Ishikawa (cell line): ENCODE measurements around the gene GPX8.
A peak's percentile ranks its signal among the peaks of the same experiment; 100 is the strongest.

ENCODE experiments used
- CEBPB ChIP-seq: IDR thresholded peaks from 2 replicates; pipeline ENCODE4 v1.6.1; 2012
- CREB1 ChIP-seq: IDR thresholded peaks from 2 replicates; pipeline ENCODE4 v1.6.1; 2012; ENCODE audit warnings: low read depth
- EGR1 ChIP-seq: IDR thresholded peaks from 2 replicates; pipeline ENCODE4 v1.6.1; 2012
- EP300 ChIP-seq: IDR thresholded peaks from 2 replicates; pipeline ENCODE4 v1.6.1; 2012; ENCODE audit warnings: borderline replicate concordance
- FOXM1 ChIP-seq: IDR thresholded peaks from 2 replicates; pipeline ENCODE4 v1.6.1; 2012; ENCODE audit warnings: low read depth, borderline replicate concordance
- MAX ChIP-seq: IDR thresholded peaks from 2 replicates; pipeline ENCODE4 v1.6.1; 2012
- NFIC ChIP-seq: IDR thresholded peaks from 2 replicates; pipeline ENCODE4 v1.6.1; 2012
- RAD21 ChIP-seq: IDR thresholded peaks from 2 replicates; pipeline ENCODE4 v1.6.1; 2012; ENCODE audit warnings: low read depth
- REST ChIP-seq: IDR thresholded peaks from 2 replicates; pipeline ENCODE4 v1.6.1; 2012; ENCODE audit warnings: low read depth, mild to moderate bottlenecking
- TAF1 ChIP-seq: IDR thresholded peaks from 2 replicates; pipeline ENCODE4 v1.6.1; 2012; ENCODE audit warnings: low read depth, mild to moderate bottlenecking
- TCF12 ChIP-seq: IDR thresholded peaks from 2 replicates; pipeline ENCODE4 v1.6.1; 2012; ENCODE audit warnings: low read depth
- TEAD4 ChIP-seq: IDR thresholded peaks from 2 replicates; pipeline ENCODE4 v1.6.1; 2012
- USF1 ChIP-seq: IDR thresholded peaks from 2 replicates; pipeline ENCODE4 v1.6.1; 2012
- YY1 ChIP-seq: IDR thresholded peaks from 2 replicates; pipeline ENCODE4 v1.6.1; 2012; ENCODE audit warnings: low read depth
- ZBTB7A ChIP-seq: IDR thresholded peaks from 2 replicates; pipeline ENCODE4 v1.6.1; 2012; ENCODE audit warnings: low read depth

The GPX8 gene

GRCh38 chr5:55176176-55176818, 16.3 kb downstream of the GPX8 start:
- TF ChIP-seq TAF1 (no peak), TEAD4 (0 out of 2 replicates have a peak, but pooled peaks have one; percentile 14), RAD21 (no peak), ZBTB7A (peak; percentile 23; the same call in 1 of the 2 replicates), REST (no peak), USF1 (0 out of 2 replicates have a peak, but pooled peaks have one; percentile 6), FOXM1 (no peak), MAX (peak; percentile 92), TCF12 (no peak), EP300 (0 out of 2 replicates have a peak, but pooled peaks have one; percentile 11), CREB1 (no peak), YY1 (no peak)

- TF ChIP-seq YY1, result no peak
- TF ChIP-seq TCF12, result no peak
- TF ChIP-seq MAX, result no peak
- TF ChIP-seq TEAD4, result no peak
- no peak for TF ChIP-seq EP300
- no peak for TF ChIP-seq CEBPB
- no peak for TF ChIP-seq CREB1
- no peak for TF ChIP-seq TAF1
- no peak for TF ChIP-seq RAD21
- TF ChIP-seq FOXM1, result no peak
- TF ChIP-seq EGR1, result no peak
These were observed 17.1 kb downstream of the GPX8 start for GRCh38 chr5:55177078-55177477.

- TF ChIP-seq TAF1 (no peak), EP300 (no peak), USF1 (no peak), FOXM1 (no peak), CEBPB (no peak), CREB1 (no peak), ZBTB7A (no peak), EGR1 (no peak), NFIC (no peak), TEAD4 (no peak)
These were observed 20.0 kb downstream of the GPX8 start for GRCh38 chr5:55180016-55180415.

- TF ChIP-seq CREB1, result no peak
- TF ChIP-seq EGR1, result no peak
- TF ChIP-seq CEBPB, result no peak
- peak; percentile 67 for TF ChIP-seq RAD21
- TF ChIP-seq FOXM1, result no peak
- no peak for TF ChIP-seq REST
- no peak for TF ChIP-seq EP300
These were observed 27.4 kb downstream of the GPX8 start for GRCh38 chr5:55187370-55187769.

GRCh38 chr5:55188656-55189540, 28.9 kb downstream of the GPX8 start:
- no peak for TF ChIP-seq TCF12
- no peak for TF ChIP-seq CEBPB
- no peak for TF ChIP-seq EGR1
- TF ChIP-seq YY1, result no peak
- TF ChIP-seq EP300, result no peak
- TF ChIP-seq ZBTB7A, result no peak
- TF ChIP-seq MAX, result no peak
- no peak for TF ChIP-seq RAD21
- no peak for TF ChIP-seq REST
- TF ChIP-seq NFIC, result no peak
- no peak for TF ChIP-seq TEAD4
- no peak for TF ChIP-seq CREB1
